IMR-90 (cell line): ENCODE measurements around the gene TRIM10. TPM values are rescaled to one million over a fixed set of nuclear protein-coding genes. Genes with fewer than 3 reads are reported as not detected.

Experiments
- ATAC-seq: fragments of 200-7000 bp; cut with Tn5 transposase; 2 replicates; pipeline ENCODE4 v1.9.1; 2020; ENCODE audit warnings: low read depth, mild to moderate bottlenecking, moderate library complexity
- BruUV-seq: library from RNA; stranded (reverse); fragments of 400-500 nt; replicated peaks from 2 replicates; lab custom pipeline; 2021; lab: Mats Ljungman, UMichigan
- CTCF ChIA-PET: fragments of 300-600 bp; formaldehyde crosslinking; extraction: SDS; loops from one replicate; lab custom pipeline; 2021; ENCODE audit warnings: antibody characterized with exemption; lab: Yijun Ruan, JAX
- POLR2A ChIA-PET: fragments of 300-600 bp; sonication (Branson Sonifier 250); formaldehyde crosslinking; loops from one replicate; lab custom pipeline; 2022; ENCODE audit warnings: antibody characterized with exemption; ENCODE audit not compliant: unreplicated experiment; lab: Charles Lee
- DNase-seq: peaks from one replicate; pipeline ENCODE4 v3.0.0; 2013
- H2AFZ ChIP-seq: replicated peaks from 2 replicates; pipeline ENCODE3; 2013; ENCODE audit warnings: low read length, mild to moderate bottlenecking; ENCODE audit not compliant: poor library complexity
- H2AK5ac ChIP-seq: 2 replicates; pipeline ENCODE4 v1.6.1; 2013; ENCODE audit warnings: low read depth, low read length, inconsistent platforms
- H2AK9ac ChIP-seq: replicated peaks from 2 replicates; pipeline ENCODE3; 2013; ENCODE audit warnings: mild to moderate bottlenecking, low read depth, low read length, moderate library complexity; ENCODE audit not compliant: poor library complexity
- H2BK120ac ChIP-seq: 2 replicates; pipeline ENCODE4 v1.6.1; 2013; ENCODE audit warnings: low read depth, low read length, inconsistent platforms
- H2BK15ac ChIP-seq: 3 replicates; pipeline ENCODE4 v1.6.1; 2013; ENCODE audit warnings: low read depth, low read length, inconsistent platforms
- H2BK20ac ChIP-seq: 2 replicates; pipeline ENCODE4 v1.6.1; 2013; ENCODE audit warnings: low read depth, mild to moderate bottlenecking, inconsistent platforms, low read length, moderate library complexity
- H2BK5ac ChIP-seq: 2 replicates; pipeline ENCODE4 v1.6.1; 2013; ENCODE audit warnings: mild to moderate bottlenecking, low read depth, low read length, inconsistent platforms; ENCODE audit not compliant: poor library complexity, severe bottlenecking
- H3K14ac ChIP-seq: replicated peaks from 2 replicates; pipeline ENCODE4 v1.6.1; 2013; ENCODE audit warnings: low read depth, low read length, inconsistent platforms
- H3K18ac ChIP-seq: 2 replicates; pipeline ENCODE4 v1.6.1; 2013; ENCODE audit warnings: low read depth, low read length, control low read depth
- H3K23ac ChIP-seq: 2 replicates; pipeline ENCODE4 v1.6.1; 2013; ENCODE audit warnings: low read depth, low read length, inconsistent platforms
- H3K27ac ChIP-seq: 2 replicates; pipeline ENCODE4 v1.5.1; 2013; ENCODE audit warnings: mild to moderate bottlenecking, control low read depth, low read length; ENCODE audit not compliant: insufficient read depth
- H3K27me3 ChIP-seq: 2 replicates; pipeline ENCODE4 v1.6.1; 2013; ENCODE audit warnings: low read length; ENCODE audit not compliant: control insufficient read depth, insufficient read depth
- H3K36me3 ChIP-seq: 2 replicates; pipeline ENCODE4 v1.6.1; 2013; ENCODE audit warnings: low read length, mixed read lengths; ENCODE audit not compliant: control insufficient read depth, insufficient read depth
- H3K4ac ChIP-seq: 2 replicates; pipeline ENCODE4 v1.6.1; 2013; ENCODE audit warnings: low read depth, low read length, inconsistent platforms
- H3K4me1 ChIP-seq: 2 replicates; pipeline ENCODE4 v1.6.1; 2013; ENCODE audit warnings: low read length, mixed read lengths; ENCODE audit not compliant: control insufficient read depth, insufficient read depth
- H3K4me2 ChIP-seq: 2 replicates; pipeline ENCODE4 v1.6.1; 2013; ENCODE audit warnings: low read depth, mild to moderate bottlenecking, control low read depth, low read length, moderate library complexity
- H3K4me3 ChIP-seq: 2 replicates; pipeline ENCODE4 v1.5.1; 2013; ENCODE audit warnings: low read depth, mild to moderate bottlenecking, control low read depth, low read length, moderate library complexity; ENCODE audit not compliant: insufficient read depth
- H3K56ac ChIP-seq: 2 replicates; pipeline ENCODE4 v1.6.1; 2013; ENCODE audit warnings: low read length, inconsistent platforms; ENCODE audit not compliant: insufficient read depth; ENCODE audit errors: extremely low read depth
- H3K79me1 ChIP-seq, 2 experiments: 2 replicates each; pipeline ENCODE4 v1.6.1; 2013; ENCODE audit warnings: low read length in 2 of 2, inconsistent platforms in 1 of 2, low read depth in 1 of 2
- H3K9ac ChIP-seq: 2 replicates; pipeline ENCODE4 v1.6.1; 2013; ENCODE audit warnings: low read depth, low read length, control low read depth
- H3K9me1 ChIP-seq: 2 replicates; pipeline ENCODE4 v1.6.1; 2013; ENCODE audit warnings: low read length, inconsistent platforms; ENCODE audit not compliant: insufficient read depth
- H3K9me3 ChIP-seq: 2 replicates; pipeline ENCODE4 v1.6.1; 2013; ENCODE audit warnings: low read length; ENCODE audit not compliant: control insufficient read depth, insufficient read depth
- H4K20me1 ChIP-seq: 2 replicates; pipeline ENCODE4 v1.6.1; 2013; ENCODE audit warnings: low read length, inconsistent platforms; ENCODE audit not compliant: insufficient read depth
- H4K5ac ChIP-seq: 2 replicates; pipeline ENCODE4 v1.6.1; 2013; ENCODE audit warnings: mild to moderate bottlenecking, low read depth, low read length, control low read depth
- H4K8ac ChIP-seq, 2 experiments: 2 replicates each; pipeline ENCODE4 v1.6.1; 2013; ENCODE audit warnings: low read depth in 2 of 2, low read length in 2 of 2, control low read depth in 1 of 2, inconsistent platforms in 1 of 2
- H4K91ac ChIP-seq: 2 replicates; pipeline ENCODE4 v1.6.1; 2013; ENCODE audit warnings: low read depth, low read length, inconsistent platforms; ENCODE audit not compliant: insufficient read depth
- BHLHE40 ChIP-seq: fragments of 150-350 bp; IDR thresholded peaks from 2 replicates; pipeline ENCODE4 v1.6.1; 2016; ENCODE audit warnings: mild to moderate bottlenecking, low read depth, low read length
- CEBPB ChIP-seq: IDR thresholded peaks from 2 replicates; pipeline ENCODE4 v1.6.1; 2012; ENCODE audit warnings: low read depth, low read length, improper control_type of control experiment
- FOS ChIP-seq: fragments of 150-350 bp; IDR thresholded peaks from 2 replicates; pipeline ENCODE4 v1.6.1; 2016; ENCODE audit warnings: low read depth, low read length
- MAFK ChIP-seq: IDR thresholded peaks from 2 replicates; pipeline ENCODE4 v1.6.1; 2012; ENCODE audit warnings: low read depth, low read length, improper control_type of control experiment
- MXI1 ChIP-seq: IDR thresholded peaks from 2 replicates; pipeline ENCODE4 v1.6.1; 2012; ENCODE audit warnings: low read depth, mild to moderate bottlenecking, low read length, moderate library complexity, borderline replicate concordance
- RAD21 ChIP-seq: IDR thresholded peaks from 2 replicates; pipeline ENCODE4 v1.6.1; 2012; ENCODE audit warnings: low read length, improper control_type of control experiment
- RFX5 ChIP-seq: IDR thresholded peaks from 2 replicates; pipeline ENCODE4 v1.8.0; 2012; ENCODE audit warnings: low read depth, mild to moderate bottlenecking, low read length, moderate library complexity
- SMC3 ChIP-seq: fragments of 150-350 bp; IDR thresholded peaks from 2 replicates; pipeline ENCODE4 v1.6.1; 2016; ENCODE audit warnings: low read depth, mild to moderate bottlenecking, antibody characterized with exemption, low read length, moderate library complexity
- WGBS, 2 experiments: methylation state at CpG; one replicate each; pipeline versions ENCODE4 v1.1.5 to v1.1.7; 2013; ENCODE audit warnings: missing lambda C conversion rate in 2 of 2; ENCODE audit not compliant: insufficient read length in 1 of 2; ENCODE audit errors: extremely low coverage in 2 of 2; 5-methylcytosine and 5-hydroxymethylcytosine counted together
- dilution Hi-C: fragments of 300-500 bp; cut with HindIII; formaldehyde crosslinking; loops from one replicate; pipeline ENCODE4 v1.14.3; 2018; ENCODE audit warnings: low sequenced_read_pairs; ENCODE audit not compliant: unreplicated experiment
- in situ Hi-C: fragments of 300-500 bp; cut with MboI; formaldehyde crosslinking; loops from 3 replicates; pipeline ENCODE4 v1.14.3; 2019; ENCODE audit warnings: low sequenced_read_pairs, inconsistent platforms, mixed read lengths
- intact Hi-C: fragments of 100-400 bp; cut with micrococcal nuclease; formaldehyde crosslinking; loops from 2 replicates; pipeline ENCODE4 v1.10.0; 2022
- polyA plus RNA-seq, 3 experiments: library from polyadenylated mRNA; depleted of rRNA; stranded (reverse); fragments of >200 nt; gene quantifications; 2 replicates each; pipeline ENCODE4 v1.2.3, GENCODE V29; 2012; ENCODE audit warnings: low replicate concordance in 1 of 3
- total RNA-seq: library from RNA; depleted of rRNA; stranded (reverse); fragments of >200 nt; gene quantifications from 2 replicates; pipeline ENCODE4 v1.2.3, GENCODE V29; 2012
- TF ChIP-seq, protein P1 (sequence below): conservative IDR thresholded peaks from 2 replicates; pipeline ENCODE4 v1.5.1; 2012; ENCODE audit warnings: mild to moderate bottlenecking, low read depth, low read length, improper control_type of control experiment

The TRIM10 gene
- total and polyA plus RNA-seq, 2 of the 4 experiments (the other 2 are of a cell fraction): not detected

DNA sequence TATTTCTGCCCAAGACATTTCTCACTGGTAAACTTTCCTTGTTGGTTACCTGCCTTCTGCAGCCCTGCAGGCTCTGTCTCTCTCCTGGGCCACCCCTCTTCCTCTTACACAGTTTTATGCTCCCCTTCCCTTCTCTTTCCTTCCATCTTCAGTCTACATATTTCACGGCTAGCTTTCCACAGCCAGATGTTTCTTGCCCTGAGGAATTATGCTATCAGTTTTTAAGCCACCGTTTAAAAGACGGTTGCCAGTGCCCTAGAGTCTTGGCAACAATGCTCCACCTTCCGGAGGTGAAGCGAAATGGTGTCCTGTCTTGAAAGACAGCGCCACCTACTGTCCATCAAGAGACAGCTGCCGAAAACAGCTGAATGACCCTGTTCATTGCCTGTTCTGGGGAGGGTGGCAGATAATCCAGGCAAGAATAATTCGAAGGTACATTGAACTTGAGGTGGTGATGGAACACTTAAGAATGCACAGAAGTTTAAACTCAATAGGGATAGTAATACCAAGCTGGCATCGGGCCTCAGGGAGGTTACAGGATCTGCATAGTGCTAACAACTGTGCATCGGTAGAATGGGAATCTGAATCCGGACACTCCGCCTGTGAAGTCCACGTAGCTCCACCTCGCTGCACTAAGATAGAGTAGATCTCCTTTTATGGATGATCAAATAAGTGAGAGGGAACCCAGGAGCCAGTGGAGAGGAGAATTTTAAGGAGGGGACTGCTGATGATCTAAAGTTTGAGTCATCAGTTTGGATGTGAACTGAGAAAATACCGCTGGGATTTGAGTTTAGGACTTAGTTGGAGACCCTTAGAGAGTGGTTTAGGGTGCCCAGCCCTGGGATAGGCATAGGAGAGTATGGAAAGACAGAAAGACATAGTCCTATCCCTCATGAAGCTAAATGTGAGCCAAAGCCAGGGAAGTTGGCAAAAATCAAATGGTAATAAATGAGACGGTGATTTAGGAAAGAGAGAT lies 29.8 kb downstream of the TRIM10 start:
- no peak overlapping the region for H2BK5ac ChIP-seq
- DNase-seq (peak; percentile 85), ATAC-seq (peak; percentile 96)
- ChIA-PET CTCF (interaction anchor here (0.6 to 6.1 kb wide), 9 partner anchors 9 to 1659 kb away, joined by 3 to 54 read pairs (median 7); no protein-coding TSS in a partner anchor), POLR2A (no interaction called here)
- H3K14ac ChIP-seq: no peak overlapping the region
- H2BK120ac ChIP-seq: no peak overlapping the region
- H3K4me1 ChIP-seq: no peaks in the 10 kb centered on the region
- no peaks in the 10 kb centered on the region for H4K20me1 ChIP-seq
- H3K56ac ChIP-seq: no peak overlapping the region
- no peak overlapping the region for H3K23ac ChIP-seq
- H3K9ac ChIP-seq: no peak overlapping the region
- H3K4me2 ChIP-seq: no peak overlapping the region
- no TSS peak for BruUV-seq
- no peak overlapping the region for H4K8ac ChIP-seq
- intact Hi-C loops: loop anchor here (1.0 to 2.0 kb wide), 4 partner anchors 28 to 426 kb away; partner anchors contain the start of gene PPP1R11
- H3K9me1 ChIP-seq: no peaks in the 10 kb centered on the region
- dilution Hi-C loops: no loop called here
- in situ Hi-C loops: loop anchor here (10.0 kb wide), 1 partner anchor 286 kb away; no protein-coding TSS in a partner anchor
- H3K27me3 ChIP-seq: peaks cover 48% of the 10 kb centered on the region
- H3K4me3 ChIP-seq: no peak overlapping the region
- no peaks in the 10 kb centered on the region for H3K36me3 ChIP-seq
- TF ChIP-seq BHLHE40 (no peak), MAFK (no peak), MXI1 (no peak), FOS (no peak), RFX5 (no peak), CEBPB (no peak), SMC3 (peak; percentile 90), RAD21 (peak; percentile 81)
- TF ChIP-seq, protein P1, sequence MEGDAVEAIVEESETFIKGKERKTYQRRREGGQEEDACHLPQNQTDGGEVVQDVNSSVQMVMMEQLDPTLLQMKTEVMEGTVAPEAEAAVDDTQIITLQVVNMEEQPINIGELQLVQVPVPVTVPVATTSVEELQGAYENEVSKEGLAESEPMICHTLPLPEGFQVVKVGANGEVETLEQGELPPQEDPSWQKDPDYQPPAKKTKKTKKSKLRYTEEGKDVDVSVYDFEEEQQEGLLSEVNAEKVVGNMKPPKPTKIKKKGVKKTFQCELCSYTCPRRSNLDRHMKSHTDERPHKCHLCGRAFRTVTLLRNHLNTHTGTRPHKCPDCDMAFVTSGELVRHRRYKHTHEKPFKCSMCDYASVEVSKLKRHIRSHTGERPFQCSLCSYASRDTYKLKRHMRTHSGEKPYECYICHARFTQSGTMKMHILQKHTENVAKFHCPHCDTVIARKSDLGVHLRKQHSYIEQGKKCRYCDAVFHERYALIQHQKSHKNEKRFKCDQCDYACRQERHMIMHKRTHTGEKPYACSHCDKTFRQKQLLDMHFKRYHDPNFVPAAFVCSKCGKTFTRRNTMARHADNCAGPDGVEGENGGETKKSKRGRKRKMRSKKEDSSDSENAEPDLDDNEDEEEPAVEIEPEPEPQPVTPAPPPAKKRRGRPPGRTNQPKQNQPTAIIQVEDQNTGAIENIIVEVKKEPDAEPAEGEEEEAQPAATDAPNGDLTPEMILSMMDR: peak; percentile 99
- H2AK9ac ChIP-seq: no peak overlapping the region
- H3K4ac ChIP-seq: no peak overlapping the region
- no peak overlapping the region for H2BK15ac ChIP-seq
- H4K5ac ChIP-seq: no peak overlapping the region
- no peaks in the 10 kb centered on the region for H3K9me3 ChIP-seq
- H2BK20ac ChIP-seq: no peak overlapping the region
- H3K18ac ChIP-seq: no peak overlapping the region
- H2AFZ ChIP-seq: no peak overlapping the region
- H3K27ac ChIP-seq: no peak overlapping the region
- WGBS, 2 experiments: 47% methylated on average over 8 of the region's 16 CpGs; no CpG with 5 or more reads in 1 of the 2 experiments
- H4K91ac ChIP-seq: no peak overlapping the region
- H2AK5ac ChIP-seq: no peak overlapping the region
- H3K79me1 ChIP-seq: no peaks in the 10 kb centered on the region
